ENCODE data around the gene DAAM1. TPM values are rescaled to one million over a fixed set of nuclear protein-coding genes. Genes with fewer than 3 reads are reported as not detected.

The DAAM1 gene
- total RNA-seq, 1 donor from 2014 or later, result 67.6 TPM

- no peak for DNase-seq (ENCODE audit: low spot score in 2 of 2)
- Histone ChIP-seq H3K4me1 (peaks cover 14 to 39% of the 10 kb centered on the region in 2 donors), H3K36me3 (no peaks in the 10 kb centered on the region), H3K9me3 (no peaks in the 10 kb centered on the region), H3K27ac (peak overlapping the region; percentile 8 to 54), H3K27me3 (no peaks in the 10 kb centered on the region), H3K4me3 (no peak overlapping the region)
- no peak for TF ChIP-seq CTCF (IDR thresholded peaks at IDR 0.05)
- intact Hi-C loops (cut with DNase I), result no loop called here
Observed at GRCh38 chr14:59217011-59217410, 28.5 kb downstream of the DAAM1 start.

- no peak overlapping the region for H3K27ac ChIP-seq
- DNase-seq (ENCODE audit: low spot score in 2 of 2), result no peak
- no peaks in the 10 kb centered on the region for H3K27me3 ChIP-seq
- H3K4me1 ChIP-seq, result peaks cover 7 to 31% of the 10 kb centered on the region in 2 donors
- H3K4me3 ChIP-seq, result no peak overlapping the region
- intact Hi-C loops (cut with DNase I), result no loop called here
- H3K9me3 ChIP-seq, result no peaks in the 10 kb centered on the region
- H3K36me3 ChIP-seq, result no peaks in the 10 kb centered on the region
- no peak for TF ChIP-seq CTCF (IDR thresholded peaks at IDR 0.05)
Observed at GRCh38 chr14:59221568-59221967, 33.1 kb downstream of the DAAM1 start.

DNA sequence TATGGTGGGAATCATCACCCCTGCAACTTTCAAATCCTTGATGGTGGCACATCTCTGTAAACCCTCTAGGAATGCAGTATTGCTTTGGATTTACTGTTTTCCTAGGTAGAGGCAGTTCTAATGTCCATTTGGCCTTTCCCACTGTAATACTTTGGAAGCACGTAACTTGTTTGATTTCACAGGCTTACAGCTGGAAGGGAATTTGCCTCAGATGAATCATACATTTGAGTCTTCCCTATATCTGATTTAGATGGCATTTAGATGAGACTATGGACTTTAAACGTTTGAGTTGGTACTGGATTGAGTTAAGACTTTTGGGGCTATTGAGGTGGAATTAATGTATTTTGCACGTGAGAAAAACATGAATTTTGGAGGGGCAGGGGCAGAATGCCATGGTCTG, 35.9 kb downstream of the DAAM1 start:
- intact Hi-C loops (cut with DNase I), result no loop called here
- DNase-seq (ENCODE audit: low spot score in 2 of 2), result no peak
- Histone ChIP-seq H3K27ac (no peak overlapping the region), H3K4me1 (peaks cover 5 to 47% of the 10 kb centered on the region in 2 donors), H3K36me3 (no peaks in the 10 kb centered on the region), H3K9me3 (no peaks in the 10 kb centered on the region), H3K4me3 (no peak overlapping the region), H3K27me3 (no peaks in the 10 kb centered on the region)
- TF ChIP-seq CTCF (IDR thresholded peaks at IDR 0.05), result no peak

DNA sequence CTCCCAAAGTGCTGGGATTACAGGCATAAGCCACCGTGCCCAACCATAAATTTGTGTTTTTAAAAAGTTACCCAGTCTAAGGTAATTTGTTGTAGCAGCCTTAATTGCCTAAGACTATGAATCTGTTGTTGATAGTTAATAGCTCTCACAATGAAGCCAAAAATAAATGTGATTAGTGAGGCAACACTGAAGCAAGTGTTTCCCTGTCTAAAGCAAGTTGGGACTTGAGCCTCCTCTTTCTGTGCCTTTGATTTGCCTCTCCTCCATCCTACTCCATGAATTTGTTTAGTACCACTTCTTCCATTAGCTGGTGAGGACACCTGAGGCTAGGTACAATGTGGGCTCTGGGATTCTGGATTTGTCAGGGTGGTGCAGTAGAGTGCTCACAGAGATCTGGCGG, 36.8 kb downstream of the DAAM1 start:
- no peak for DNase-seq (ENCODE audit: low spot score in 2 of 2)
- TF ChIP-seq CTCF (IDR thresholded peaks at IDR 0.05), result no peak
- Histone ChIP-seq H3K9me3 (no peaks in the 10 kb centered on the region), H3K27me3 (no peaks in the 10 kb centered on the region), H3K4me3 (no peak overlapping the region), H3K4me1 (peaks cover 1 to 45% of the 10 kb centered on the region in 2 donors), H3K36me3 (no peaks in the 10 kb centered on the region), H3K27ac (no peak overlapping the region)
- intact Hi-C loops (cut with DNase I), result no loop called here

- Histone ChIP-seq H3K27me3 (no peaks in the 10 kb centered on the region), H3K4me3 (no peak overlapping the region), H3K4me1 (peaks cover 0 to 40% of the 10 kb centered on the region in 2 donors), H3K36me3 (no peaks in the 10 kb centered on the region), H3K27ac (no peak overlapping the region), H3K9me3 (no peaks in the 10 kb centered on the region)
- no peak for TF ChIP-seq CTCF (IDR thresholded peaks at IDR 0.05)
- intact Hi-C loops (cut with DNase I), result no loop called here
- no peak for DNase-seq (ENCODE audit: low spot score in 2 of 2)
Observed at GRCh38 chr14:59228421-59228820, 40.0 kb downstream of the DAAM1 start.
